GM12874 (cell line): Measurements from ENCODE around the gene TARDBP.

Experiments used
- TF ChIP-seq, protein P1 (sequence below): IDR thresholded peaks from 2 replicates; pipeline ENCODE4 v1.5.1; 2011; ENCODE audit warnings: low read depth, mild to moderate bottlenecking, control low read depth, low read length, moderate library complexity; ENCODE audit not compliant: insufficient read depth

Gene TARDBP

GRCh38 chr1:11042065-11042464, 29.6 kb downstream of the TARDBP start:
- TF ChIP-seq, protein P1, sequence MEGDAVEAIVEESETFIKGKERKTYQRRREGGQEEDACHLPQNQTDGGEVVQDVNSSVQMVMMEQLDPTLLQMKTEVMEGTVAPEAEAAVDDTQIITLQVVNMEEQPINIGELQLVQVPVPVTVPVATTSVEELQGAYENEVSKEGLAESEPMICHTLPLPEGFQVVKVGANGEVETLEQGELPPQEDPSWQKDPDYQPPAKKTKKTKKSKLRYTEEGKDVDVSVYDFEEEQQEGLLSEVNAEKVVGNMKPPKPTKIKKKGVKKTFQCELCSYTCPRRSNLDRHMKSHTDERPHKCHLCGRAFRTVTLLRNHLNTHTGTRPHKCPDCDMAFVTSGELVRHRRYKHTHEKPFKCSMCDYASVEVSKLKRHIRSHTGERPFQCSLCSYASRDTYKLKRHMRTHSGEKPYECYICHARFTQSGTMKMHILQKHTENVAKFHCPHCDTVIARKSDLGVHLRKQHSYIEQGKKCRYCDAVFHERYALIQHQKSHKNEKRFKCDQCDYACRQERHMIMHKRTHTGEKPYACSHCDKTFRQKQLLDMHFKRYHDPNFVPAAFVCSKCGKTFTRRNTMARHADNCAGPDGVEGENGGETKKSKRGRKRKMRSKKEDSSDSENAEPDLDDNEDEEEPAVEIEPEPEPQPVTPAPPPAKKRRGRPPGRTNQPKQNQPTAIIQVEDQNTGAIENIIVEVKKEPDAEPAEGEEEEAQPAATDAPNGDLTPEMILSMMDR: no peak

DNA sequence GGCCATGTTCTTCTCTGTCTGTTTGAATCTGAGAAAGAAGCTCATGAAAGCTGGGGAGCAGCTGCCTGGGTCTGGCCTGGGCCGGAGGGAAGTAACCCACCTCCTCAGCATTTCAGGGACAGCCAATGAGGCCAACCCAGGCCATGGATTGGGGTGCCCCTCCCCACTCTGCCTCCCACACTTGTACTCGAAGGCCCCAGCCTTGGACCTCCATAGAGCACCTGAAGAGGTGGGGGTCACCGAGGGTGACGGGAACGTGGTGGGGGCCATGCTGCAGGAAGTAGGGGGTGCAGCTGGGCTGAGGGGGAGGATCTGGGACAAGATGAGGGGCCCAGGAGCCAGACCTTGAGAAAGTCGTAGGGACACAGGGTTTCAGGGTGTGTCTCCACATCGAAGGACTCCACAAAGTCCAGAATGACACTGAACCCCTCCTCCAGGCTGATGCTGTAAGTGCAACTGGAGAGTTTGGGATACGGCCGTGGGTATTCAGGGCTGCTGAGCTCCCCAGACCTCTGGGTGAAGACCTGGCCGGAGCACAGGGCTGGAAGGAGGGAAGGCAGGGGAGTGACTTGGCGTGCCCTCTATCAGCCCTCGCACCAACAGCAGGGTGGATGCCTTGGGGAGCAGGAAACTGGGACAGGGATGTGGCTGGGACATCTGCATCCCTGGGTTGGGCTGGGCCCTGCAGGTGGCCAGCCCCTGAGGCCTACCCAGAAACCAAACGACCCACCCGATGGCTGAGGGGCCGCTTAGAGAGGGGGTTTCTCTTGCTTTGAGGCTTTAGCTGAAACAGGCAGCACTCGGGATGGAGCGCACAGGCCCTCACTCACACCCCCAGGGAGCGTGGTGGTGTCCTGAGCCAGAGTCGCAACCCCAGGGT, 30.8 kb downstream of the TARDBP start:
- TF ChIP-seq, protein P1: no peak

- TF ChIP-seq, protein P1: no peak
Measured at GRCh38 chr1:11044086-11044848, 31.8 kb downstream of the TARDBP start.

DNA sequence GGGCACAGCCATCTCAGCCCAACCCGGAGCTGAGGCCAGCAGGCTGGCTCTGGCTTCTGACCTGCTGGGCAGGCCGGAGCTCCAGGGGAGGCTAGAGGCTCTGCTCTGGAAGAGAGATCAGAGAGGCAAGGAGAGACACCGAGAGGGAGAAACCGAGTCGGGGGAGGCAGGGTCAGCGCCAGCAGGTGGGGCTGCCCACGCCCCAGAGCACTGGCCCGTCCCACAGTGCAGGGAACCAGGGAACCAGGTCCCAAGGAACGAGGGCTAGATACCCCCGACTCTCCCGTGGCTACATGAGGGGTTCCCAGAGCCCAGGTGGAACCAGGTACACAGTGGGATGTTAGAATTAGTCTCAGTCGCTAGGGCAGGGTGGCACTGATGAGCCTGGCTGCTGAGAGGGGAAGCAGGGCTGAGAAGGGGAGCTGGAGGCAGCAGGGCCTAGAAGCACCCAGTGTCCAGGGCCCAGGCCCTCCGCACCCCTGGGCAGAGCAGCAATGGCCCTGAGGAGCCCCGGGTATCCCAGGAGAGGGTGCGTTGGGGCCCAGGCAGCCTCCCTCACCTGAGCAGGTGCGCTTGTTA, 32.5 kb downstream of the TARDBP start:
- TF ChIP-seq, protein P1: no peak

DNA sequence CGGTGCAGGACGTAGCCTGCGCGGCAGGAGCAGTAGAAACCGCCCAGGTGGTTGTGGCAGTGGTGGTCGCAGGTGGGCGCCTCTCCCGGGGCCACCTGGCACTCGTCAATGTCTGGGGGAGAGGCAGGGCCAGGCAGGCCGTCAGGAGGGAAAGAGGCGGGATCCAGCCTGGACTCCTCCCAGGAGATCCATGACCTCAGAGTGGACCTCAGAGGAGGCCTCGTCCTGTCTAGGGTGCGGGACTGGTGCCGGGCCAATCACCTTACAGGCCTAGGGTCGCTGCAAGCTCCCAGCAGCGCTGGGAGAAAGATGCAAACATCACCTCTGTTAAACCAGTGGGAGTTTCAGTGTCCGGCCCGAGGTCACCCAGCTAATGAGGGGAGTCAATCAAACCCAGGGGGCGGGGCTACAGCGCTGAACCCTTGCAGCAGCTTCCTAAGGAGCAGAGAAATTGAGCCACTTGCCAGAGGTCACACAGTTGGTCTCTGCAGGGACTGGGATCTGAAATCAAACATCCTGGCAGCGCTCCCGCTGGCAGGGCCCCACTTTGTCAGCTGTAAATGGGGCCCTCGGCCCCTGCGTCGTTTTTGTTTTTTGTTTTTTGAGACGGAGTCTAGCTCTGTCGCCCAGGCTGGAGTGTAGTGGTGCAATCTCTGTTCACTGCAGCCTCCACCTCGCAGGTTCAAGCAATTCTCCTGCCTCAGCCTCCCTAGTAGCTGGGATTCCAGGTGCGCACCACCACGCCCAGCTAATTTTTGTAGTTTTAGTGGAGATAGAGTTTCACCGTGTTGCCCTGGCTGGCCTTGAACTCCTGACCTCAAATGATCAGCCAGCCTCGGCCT, 33.2 kb downstream of the TARDBP start:
- TF ChIP-seq, protein P1: no peak

DNA sequence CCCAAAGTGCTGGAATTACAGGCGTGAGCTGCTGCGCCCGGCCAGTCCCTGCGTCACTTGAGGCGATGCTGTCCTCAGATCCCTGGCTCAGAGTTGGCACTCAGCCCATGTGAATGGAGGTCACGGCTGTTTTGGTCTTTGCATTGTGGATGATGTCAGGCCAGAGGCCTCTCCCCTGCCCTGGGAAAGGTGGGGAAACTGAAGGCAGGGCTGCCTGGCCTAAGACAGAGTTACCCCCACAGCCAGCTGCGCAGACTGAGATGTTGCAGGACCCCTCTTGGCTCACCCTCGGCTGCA, 33.8 kb downstream of the TARDBP start:
- TF ChIP-seq, protein P1: no peak
